NCI-H2227 (cell line): ENCODE data around the gene FARS2.
A peak's percentile ranks its signal among the peaks of the same experiment; 100 is the strongest.

Experiments
- DNase-seq: peaks from one replicate; lab custom pipeline; 2025; ENCODE audit not compliant: unreplicated experiment; lab: John Stamatoyannopoulos, UW

The FARS2 gene

DNA sequence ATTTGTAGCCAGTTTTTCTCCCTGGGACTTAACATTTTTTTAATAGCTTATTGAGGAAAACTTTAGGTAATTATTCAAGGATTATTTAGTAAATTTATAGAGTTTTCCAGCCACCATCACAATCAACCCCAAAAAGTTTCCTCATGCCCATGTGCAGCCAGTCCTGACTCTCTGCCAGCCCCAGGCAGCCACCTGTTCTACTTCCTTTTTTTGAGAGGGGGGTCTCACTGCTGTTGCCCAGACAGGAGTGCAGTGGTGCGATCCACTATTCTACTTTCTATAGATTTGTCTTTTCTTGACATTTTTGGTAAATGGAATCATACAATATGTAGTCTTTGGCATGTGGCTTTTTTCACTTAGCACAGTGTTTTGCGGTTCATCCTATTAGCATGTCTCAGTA, 200.1 kb downstream of the FARS2 start:
- DNase-seq, result no peak

- no peak for DNase-seq
These were observed 201.5 kb downstream of the FARS2 start for GRCh38 chr6:5462856-5463255.

GRCh38 chr6:5463690-5464089, 202.4 kb downstream of the FARS2 start:
- no peak for DNase-seq

GRCh38 chr6:5464099-5464885, 203.0 kb downstream of the FARS2 start:
- no peak for DNase-seq

GRCh38 chr6:5466281-5467136, 205.2 kb downstream of the FARS2 start:
- DNase-seq, result no peak

GRCh38 chr6:5468586-5468985, 207.3 kb downstream of the FARS2 start:
- DNase-seq, result no peak

DNA sequence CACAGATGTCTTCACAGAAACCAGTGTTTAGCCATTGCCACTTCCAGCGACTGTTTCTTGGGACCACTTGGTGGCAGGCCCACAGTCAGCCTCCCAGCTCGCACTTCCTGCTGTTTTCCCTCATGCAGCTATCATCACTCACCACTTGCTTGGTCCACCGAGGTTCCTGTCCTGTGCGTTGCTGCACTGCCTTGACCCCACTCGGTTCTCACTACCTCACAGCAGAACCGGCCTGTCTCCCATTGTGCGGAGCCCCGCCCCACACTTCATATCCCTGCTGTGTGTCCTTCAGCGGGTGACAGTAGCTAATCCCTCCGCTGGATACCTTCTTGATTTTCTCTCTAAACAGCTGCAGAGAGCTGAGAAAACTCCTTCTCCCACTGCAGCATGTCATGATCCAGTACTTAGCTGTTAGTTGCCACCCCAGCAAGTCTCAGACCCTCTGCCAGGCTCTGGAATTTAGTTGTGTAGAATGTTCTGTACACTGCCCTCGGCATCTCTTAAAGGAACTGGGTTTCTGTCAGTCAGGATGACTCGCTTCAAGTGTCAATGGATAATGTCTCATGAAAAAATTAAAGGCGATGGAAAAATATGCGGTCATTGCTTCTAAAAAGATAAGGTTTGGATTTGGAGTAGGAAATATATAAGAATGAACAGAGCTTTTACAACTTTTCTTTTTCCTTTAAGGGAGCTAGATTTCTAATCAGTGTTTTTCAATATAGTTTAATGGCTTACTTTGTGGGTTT, 208.0 kb downstream of the FARS2 start:
- peak; percentile 28 for DNase-seq

- peak; percentile 76 for DNase-seq
These were observed 209.7 kb downstream of the FARS2 start for GRCh38 chr6:5471044-5471443.

DNA sequence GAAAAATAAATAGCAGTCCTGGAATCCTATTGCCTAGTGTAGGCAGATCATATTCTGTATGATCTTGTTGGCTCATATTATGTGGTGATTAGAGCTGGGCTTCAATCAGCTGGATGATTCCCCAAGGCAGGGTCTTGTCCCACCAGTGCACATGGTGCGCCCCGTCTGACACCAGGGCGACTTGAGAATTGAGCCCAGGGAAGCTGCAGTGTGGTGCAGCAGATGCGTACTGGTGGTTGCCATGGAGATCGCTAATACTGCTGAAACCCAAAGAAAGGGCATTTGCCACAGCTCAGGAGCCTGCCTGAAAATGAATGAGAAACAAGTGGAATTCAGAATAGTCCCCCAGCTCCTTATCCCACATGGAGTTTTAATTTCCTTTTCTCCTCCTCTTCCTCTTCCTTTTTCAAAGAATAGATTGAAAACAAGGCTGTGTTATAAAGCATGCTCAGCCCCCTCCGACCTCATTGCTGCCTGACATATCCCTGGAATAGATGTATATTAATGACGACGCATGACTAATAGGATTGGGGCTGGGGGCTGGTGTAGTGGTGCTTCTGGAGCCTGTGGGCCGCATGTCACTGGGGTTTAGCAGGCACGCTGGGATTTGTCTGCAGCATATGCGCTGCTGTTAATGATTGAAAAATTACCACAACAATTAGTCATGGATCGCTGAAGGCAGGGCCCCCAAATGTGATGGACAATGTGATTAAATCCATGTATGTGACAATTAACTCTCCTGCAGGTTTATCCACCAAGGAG, 210.5 kb downstream of the FARS2 start:
- DNase-seq, result peak; percentile 84

- DNase-seq, result peak; percentile 8
These were observed 211.3 kb downstream of the FARS2 start for GRCh38 chr6:5472571-5472970.

DNA sequence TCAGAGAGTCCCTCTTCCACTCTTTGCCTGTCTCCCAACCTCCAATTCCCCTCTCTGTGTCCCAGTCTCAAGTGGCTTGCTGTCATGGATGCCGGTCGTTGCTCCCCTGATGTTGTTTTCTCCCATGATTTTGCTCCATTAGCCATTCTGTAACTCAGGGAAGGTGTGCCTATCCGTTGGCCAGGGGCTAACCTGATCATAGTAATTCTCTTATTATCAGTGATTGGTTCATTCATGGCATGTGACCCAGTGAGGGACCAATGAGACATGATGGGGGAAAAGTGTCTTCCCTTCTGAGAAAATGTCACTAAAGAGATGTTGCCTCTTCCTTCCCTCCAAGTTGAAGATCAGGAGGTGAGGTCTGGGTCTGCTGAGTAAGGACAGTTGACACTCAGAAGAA, 214.5 kb downstream of the FARS2 start:
- no peak for DNase-seq

- no peak for DNase-seq
These were observed 217.1 kb downstream of the FARS2 start for GRCh38 chr6:5478380-5478779.

- peak; percentile 83 for DNase-seq
These were observed 219.7 kb downstream of the FARS2 start for GRCh38 chr6:5481033-5481432.

DNA sequence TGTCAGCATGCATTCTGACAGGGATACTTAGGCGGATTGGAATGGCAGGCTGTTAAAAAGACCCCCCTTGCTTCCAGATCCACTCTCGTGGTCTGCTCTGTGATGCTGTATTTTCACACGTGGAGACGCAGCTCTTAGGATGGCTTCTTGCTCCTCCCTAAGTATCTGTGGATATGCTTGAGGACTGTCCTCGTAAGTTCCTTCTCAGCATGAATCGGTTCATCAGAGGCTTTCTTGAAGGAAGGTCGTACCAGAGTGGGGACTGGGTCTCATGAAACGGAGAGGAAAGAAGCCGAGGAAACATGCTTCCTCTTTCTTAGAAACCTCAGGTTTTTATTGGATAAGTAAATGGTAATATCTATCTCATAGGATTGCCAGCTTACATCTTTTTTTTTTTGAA, 220.4 kb downstream of the FARS2 start:
- no peak for DNase-seq

- DNase-seq, result no peak
These were observed 221.3 kb downstream of the FARS2 start for GRCh38 chr6:5482619-5483018.

DNA sequence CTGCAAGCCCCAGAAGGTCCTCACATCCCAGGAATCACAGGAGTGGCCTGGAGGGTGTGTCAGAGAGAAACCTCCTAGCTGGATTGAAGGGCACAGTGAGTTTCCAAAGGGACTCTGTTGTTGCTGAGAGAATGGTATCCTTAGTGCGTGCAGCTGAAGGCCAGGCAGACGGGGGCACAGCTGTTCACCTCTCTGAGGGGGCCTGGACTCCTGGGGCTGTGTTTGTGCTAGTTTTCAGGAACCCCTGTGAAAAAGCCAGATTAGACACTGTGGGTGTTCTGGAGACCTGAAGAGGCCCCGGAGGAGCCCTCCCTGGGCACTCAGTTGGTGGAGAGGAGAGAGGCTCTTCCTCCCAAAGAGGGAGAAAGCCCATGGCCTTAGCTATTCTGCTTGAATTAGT, 223.4 kb downstream of the FARS2 start:
- no peak for DNase-seq

- DNase-seq, result no peak
These were observed 224.9 kb downstream of the FARS2 start for GRCh38 chr6:5486214-5486613.

DNA sequence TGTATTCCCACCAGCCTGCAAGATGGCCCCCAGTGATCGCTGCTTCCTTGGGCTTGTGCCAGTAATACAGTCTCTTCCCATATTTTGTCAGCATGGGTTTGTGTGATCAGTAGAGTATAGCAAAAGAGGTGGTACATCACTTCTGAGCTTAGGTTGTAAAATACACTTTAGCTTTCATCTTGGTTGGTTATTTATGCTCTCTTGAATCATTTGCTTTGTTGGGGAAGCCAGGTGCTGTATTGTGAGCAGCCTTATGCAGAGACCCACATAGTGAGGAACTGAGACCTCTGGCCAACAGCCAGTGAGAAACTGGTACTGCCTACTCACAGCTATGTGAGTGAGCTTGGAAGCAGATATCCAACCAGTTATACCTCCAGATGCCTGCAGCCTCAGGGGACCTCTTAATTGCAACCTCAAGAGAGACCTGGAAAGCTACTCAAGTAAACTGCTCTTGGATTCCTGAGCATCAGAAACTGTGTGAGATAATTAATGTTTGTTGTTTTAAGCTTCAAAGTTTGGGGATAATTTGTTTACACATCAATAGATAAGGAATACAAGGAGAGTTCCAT, 229.3 kb downstream of the FARS2 start:
- DNase-seq, result peak; percentile 51

DNA sequence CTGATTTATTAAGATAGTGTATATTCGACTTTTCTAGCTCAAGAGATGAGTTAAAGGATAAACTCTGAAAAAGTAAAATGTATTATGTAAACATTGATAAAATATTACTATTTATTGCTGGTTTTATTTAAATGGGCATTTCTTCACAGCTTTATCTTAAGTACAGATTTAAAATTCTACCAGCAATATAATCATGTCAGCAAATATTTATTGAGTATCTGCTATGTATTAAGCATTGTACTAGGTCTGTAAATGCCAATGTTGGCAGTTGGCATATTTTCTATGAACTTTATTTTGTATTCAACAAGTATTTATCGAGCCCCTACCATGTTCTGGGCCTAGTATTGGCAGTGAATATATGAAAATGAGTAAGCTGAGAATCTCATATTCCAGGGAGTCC, 231.0 kb downstream of the FARS2 start:
- no peak for DNase-seq

DNA sequence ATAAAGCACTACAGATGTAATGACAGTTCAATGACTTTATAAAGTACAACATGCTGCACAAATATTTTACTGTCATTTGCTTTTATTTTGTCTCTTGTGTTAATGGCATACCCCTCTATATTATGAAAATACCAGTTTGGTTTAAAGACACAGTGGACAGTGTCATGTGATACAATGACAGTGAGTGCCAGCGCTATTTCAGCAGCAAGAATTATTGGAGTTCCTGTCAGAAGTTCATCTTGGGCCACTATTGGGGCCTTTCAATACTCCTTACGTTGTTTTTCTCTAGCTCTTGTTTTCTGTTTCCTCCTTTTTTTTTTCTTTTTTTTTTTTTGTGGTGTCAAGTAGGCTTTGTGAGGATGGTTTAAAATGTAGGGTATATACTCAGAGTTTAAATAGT, 232.5 kb downstream of the FARS2 start:
- DNase-seq, result no peak
